GM13977 (cell line): ENCODE results near the gene ABCC1.
"Not testable (repeated sequence)": the region's sequence is repeated elsewhere in the genome, so short reads cannot be mapped to it uniquely, and the experiment has no call there.

Source experiments
- DNase-seq: peaks from one replicate; pipeline ENCODE4 v3.0.0; 2012; ENCODE audit warnings: low spot score
- CTCF ChIP-seq: IDR thresholded peaks from 2 replicates; pipeline ENCODE4 v1.5.1; 2012; ENCODE audit warnings: mild to moderate bottlenecking, control low read depth; ENCODE audit not compliant: insufficient read depth; ENCODE audit errors: extremely low read depth, missing control alignments
- in situ Hi-C: fragments of 300-500 bp; cut with MboI; formaldehyde crosslinking; loops from one replicate; pipeline ENCODE4 v1.12.0; 2022; ENCODE audit warnings: low sequenced_read_pairs, low pct_unique_long_range_greater_than_20kb, mixed read lengths, inconsistent platforms; ENCODE audit not compliant: unreplicated experiment

ABCC1 gene

GRCh38 chr16:15911198-15911597 lies 38.2 kb upstream of the ABCC1 start:
- TF ChIP-seq CTCF, result no peak
- DNase-seq, result no peak
- in situ Hi-C loops, result no loop called here

- no peak for TF ChIP-seq CTCF
Measured at GRCh38 chr16:15913046-15913698, 36.2 kb upstream of the ABCC1 start.

GRCh38 chr16:15915555-15916081 lies 33.8 kb upstream of the ABCC1 start:
- no peak for TF ChIP-seq CTCF
- in situ Hi-C loops, result no loop called here
- no peak for DNase-seq

More at GRCh38 chr16:15913046-15913698, 36.2 kb upstream of the ABCC1 start:
- no peak for DNase-seq
- in situ Hi-C loops, result no loop called here

- TF ChIP-seq CTCF, result no peak
- DNase-seq, result no peak
- in situ Hi-C loops, result no loop called here
Measured at GRCh38 chr16:15916323-15916722, 33.1 kb upstream of the ABCC1 start.

- in situ Hi-C loops, result not testable (repeated sequence)
Measured at GRCh38 chr16:15918314-15918713, 31.1 kb upstream of the ABCC1 start.

GRCh38 chr16:15919331-15919730 lies 30.1 kb upstream of the ABCC1 start:
- TF ChIP-seq CTCF, result no peak
- in situ Hi-C loops, result no loop called here
- DNase-seq, result no peak

More at GRCh38 chr16:15918314-15918713, 31.1 kb upstream of the ABCC1 start:
- not testable (repeated sequence) for DNase-seq

GRCh38 chr16:15924996-15925395 lies 24.4 kb upstream of the ABCC1 start:
- no peak for DNase-seq
- in situ Hi-C loops, result no loop called here
- TF ChIP-seq CTCF, result no peak
